Omental fat pad (tissue), 4 donors: ENCODE results near the gene MAPK8IP3. TPM values are rescaled to one million over a fixed set of nuclear protein-coding genes. Genes with fewer than 3 reads are reported as not detected.

Experiments
- ATAC-seq: fragments of 150-250 bp; one replicate; pipeline ENCODE4 v1.9.1; 2016; ENCODE audit warnings: mild to moderate bottlenecking, moderate library complexity; ENCODE audit not compliant: low FRiP score
- DNase-seq: peaks from one replicate; pipeline ENCODE4 v3.0.0-alpha.2; 2019; ENCODE audit warnings: low spot score
- total RNA-seq, 4 donors: library from RNA; depleted of rRNA; stranded (reverse); fragments of >200 nt; gene quantifications; one replicate each; pipeline ENCODE4 v1.1.0, GENCODE V29; 2016
- TF ChIP-seq, protein P1 (sequence below), 3 donors: fragments of 450-650 bp; IDR thresholded peaks; one replicate each; pipeline ENCODE4 v1.5.1; 2016 to 2017; ENCODE audit warnings: antibody characterized with exemption in 3 of 3, mild to moderate bottlenecking in 3 of 3, moderate library complexity in 2 of 3

MAPK8IP3 gene
- total RNA-seq, 4 donors from 2014 or later = 27.3 to 73.3 (median 51.6) TPM

GRCh38 chr16:1771188-1771863 lies 65.3 kb downstream of the MAPK8IP3 start, which contains the start of gene NME3:
TSS of gene NME3 (minus strand) at chr16:1771543. CDS start at chr16:1771534, 9 bp downstream.
- ATAC-seq (peak; percentile 21), DNase-seq (peak; percentile 57)
- TF ChIP-seq, protein P1, sequence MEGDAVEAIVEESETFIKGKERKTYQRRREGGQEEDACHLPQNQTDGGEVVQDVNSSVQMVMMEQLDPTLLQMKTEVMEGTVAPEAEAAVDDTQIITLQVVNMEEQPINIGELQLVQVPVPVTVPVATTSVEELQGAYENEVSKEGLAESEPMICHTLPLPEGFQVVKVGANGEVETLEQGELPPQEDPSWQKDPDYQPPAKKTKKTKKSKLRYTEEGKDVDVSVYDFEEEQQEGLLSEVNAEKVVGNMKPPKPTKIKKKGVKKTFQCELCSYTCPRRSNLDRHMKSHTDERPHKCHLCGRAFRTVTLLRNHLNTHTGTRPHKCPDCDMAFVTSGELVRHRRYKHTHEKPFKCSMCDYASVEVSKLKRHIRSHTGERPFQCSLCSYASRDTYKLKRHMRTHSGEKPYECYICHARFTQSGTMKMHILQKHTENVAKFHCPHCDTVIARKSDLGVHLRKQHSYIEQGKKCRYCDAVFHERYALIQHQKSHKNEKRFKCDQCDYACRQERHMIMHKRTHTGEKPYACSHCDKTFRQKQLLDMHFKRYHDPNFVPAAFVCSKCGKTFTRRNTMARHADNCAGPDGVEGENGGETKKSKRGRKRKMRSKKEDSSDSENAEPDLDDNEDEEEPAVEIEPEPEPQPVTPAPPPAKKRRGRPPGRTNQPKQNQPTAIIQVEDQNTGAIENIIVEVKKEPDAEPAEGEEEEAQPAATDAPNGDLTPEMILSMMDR (IDR thresholded peaks at IDR 0.05) = no peak

DNA sequence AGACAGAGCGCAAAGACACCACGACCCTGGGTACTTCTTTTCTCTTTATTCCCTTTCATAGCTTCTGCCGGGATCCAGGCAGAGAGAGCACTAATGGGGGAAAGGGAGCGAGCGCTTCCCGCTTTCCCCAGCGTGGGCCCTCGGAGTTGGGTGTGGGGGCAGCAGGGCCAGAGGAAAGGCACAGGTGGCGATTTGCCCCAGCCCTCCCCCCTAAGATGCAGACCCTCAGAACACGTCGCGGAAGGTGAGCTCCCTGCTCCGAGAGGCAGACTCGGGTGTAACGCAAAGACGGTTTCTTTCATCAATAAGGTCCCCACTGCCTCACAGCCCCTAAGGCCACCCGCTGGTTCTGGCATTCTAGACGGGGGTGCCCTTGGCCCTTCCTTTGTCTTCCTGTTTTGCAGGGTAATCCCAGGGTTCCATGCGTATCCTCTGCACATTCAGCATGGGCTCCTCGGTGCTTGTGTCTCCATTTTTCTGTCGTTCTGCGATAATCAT lies 65.9 kb downstream of the MAPK8IP3 start:
- no peak for DNase-seq
- TF ChIP-seq, protein P1 (IDR thresholded peaks at IDR 0.05) = no peak
- no peak for ATAC-seq

GRCh38 chr16:1772362-1772907 lies 66.4 kb downstream of the MAPK8IP3 start, which contains the start of gene EME2:
TSS of gene EME2 (plus strand) at chr16:1772810. CDS start at chr16:1773228, 418 bp downstream.
- DNase-seq = no peak
- no peak for ATAC-seq
- TF ChIP-seq, protein P1 (IDR thresholded peaks at IDR 0.05) = no peak

GRCh38 chr16:1772908-1773702 lies 67.1 kb downstream of the MAPK8IP3 start, which contains the start of gene MRPS34:
TSS of gene MRPS34 (minus strand) at chr16:1773134. CDS start at chr16:1773119, 15 bp downstream.
- DNase-seq = peak; percentile 56
- TF ChIP-seq, protein P1 (IDR thresholded peaks at IDR 0.05) = peak in 1 of 3 donors; percentile 68
- peak; percentile 74 for ATAC-seq

GRCh38 chr16:1773703-1774447 lies 67.9 kb downstream of the MAPK8IP3 start:
- ATAC-seq = no peak
- DNase-seq = no peak
- TF ChIP-seq, protein P1 (IDR thresholded peaks at IDR 0.05) = no peak

DNA sequence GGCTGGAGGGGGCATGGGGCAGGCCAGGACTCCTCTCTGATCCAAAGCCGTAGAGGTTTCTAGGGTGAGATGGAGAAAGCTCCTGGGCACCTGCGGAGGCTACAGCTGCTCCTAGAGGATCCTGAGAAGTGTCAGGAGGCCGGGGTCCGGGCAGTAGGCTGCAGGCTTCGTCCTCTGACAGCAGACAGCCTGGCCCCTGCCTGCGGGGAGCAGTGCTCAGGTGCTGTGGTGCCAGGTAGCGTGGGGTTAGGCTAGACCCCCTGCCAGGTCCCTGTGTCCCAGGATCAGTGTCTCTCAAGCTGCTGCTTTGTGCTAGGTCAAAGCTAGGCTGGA lies 68.4 kb downstream of the MAPK8IP3 start:
- TF ChIP-seq, protein P1 (IDR thresholded peaks at IDR 0.05) = no peak
- ATAC-seq (no peak), DNase-seq (no peak)
